Limb (tissue), 2 donors: ENCODE data around the gene PSMD1.
A peak's percentile ranks its signal among the peaks of the same experiment; 100 is the strongest.
"Not testable (repeated sequence)": the region's sequence is repeated elsewhere in the genome, so short reads cannot be mapped to it uniquely, and the experiment has no call there.

Experiments used
- DNase-seq, 2 donors: peaks; one replicate each; pipeline ENCODE4 v3.0.0-alpha.2; 2016; ENCODE audit errors: extremely low spot score in 2 of 2

The PSMD1 gene

DNA sequence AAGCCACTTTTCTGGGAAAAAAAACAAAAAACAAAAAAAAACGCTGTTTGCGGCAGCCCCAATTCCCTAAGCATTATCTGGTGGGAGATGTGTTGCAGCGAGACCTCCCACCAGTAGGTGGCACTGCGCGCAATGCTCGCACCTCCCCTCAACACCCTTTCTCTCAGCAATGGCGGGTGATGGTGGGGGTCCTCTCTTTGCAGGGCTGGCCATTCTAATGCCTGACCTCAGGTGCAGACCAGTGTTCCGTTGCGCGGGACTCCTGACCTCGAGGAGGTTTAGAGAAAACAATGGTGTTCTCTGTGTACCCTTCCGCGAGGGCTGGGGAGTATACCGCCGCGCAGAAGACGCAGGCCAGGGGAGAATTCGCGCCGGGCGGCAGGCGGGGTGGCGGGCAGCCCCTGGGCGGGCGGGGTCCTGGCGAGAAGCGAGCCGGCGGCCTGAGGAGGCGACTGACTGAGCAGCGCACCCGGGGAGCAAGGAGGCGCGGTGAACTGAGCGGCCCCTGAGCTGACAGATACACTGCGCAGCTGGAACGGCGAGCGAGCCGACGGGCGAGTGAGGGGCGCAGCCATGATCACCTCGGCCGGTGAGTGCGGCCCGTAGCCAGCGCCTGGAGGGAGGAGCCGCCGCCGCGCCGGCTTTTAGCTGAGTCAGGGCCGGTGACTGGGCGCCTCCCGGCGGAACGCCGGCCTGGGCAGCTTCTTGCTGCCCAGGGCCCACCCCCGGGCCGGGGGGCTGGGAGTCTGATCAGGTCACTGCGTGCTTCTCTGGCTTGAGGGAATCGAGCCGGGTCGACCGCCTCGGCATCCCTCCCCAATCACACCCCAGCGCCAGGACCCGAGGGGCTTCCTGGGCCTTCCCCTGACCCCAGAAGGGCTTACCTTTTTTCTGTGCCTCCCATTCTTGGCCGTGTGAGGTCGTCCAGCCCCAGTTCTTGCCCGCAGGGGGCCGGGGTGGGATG lies at the start of gene PSMD1:
Gene PSMD1 (plus strand): TSS at position 415 of the 964 bp plus-strand sequence. CDS start 159 bp downstream, at position 574.
- DNase-seq: peak; percentile 94 to 97

DNA sequence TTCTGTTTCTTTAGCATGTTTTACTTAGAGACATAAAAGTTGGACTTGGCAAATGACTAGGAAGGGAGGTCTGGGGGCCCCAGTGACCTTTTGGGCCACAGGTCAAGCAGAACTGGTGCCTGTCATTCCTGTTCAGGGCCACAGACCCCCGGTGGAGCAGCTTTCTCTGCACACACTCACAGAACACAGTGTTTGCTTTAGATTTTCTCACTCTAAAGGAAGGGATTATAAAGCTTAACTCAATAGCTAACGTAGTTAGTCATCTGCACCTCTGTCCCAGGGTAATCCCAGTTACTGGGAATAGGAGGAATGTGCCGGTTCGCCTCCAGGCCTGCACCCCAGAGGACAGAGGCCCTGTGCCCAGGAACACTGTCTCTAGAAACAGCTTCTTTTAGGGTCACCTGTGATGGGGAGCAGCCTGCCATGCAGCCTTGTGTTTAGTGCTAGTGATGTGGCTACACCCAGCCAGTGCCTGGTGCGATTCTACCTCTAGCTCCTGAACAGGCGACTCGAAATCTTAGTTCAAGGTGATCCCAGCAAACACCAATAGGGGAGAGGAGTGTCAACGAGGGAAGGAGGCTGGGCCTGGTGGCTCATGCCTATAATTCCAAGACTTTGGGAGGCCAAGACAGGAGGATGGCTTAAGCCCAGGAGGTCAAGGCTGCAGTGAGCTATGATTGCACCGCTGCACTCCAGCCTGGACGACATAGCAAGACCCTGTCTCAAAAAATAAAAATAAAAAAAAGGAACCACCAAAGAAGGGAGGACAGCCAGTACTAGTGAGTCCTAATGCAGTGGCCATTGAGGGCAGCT lies 49.2 kb upstream of the PSMD1 start:
- DNase-seq: no peak

DNA sequence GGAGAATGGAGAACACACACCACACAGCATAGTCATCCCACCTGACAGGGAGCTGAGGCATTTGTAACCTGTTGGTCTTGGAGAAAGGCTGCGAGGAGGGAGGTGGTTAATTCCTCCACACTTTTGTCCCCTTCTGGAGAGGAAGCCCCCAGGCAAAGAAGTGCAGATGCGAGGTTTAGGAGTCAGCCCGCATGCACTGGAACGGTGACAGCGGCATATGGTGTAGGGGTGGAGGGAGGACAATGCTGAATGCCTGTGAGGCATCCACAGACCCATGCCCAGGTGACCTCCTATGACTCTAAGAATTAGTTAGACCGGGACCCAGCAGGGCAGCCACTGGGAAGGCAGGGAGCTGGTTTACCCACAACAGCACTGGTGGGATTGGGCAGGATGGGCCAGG lies 48.5 kb upstream of the PSMD1 start:
- no peak for DNase-seq

GRCh38 chr2:231009236-231009919 lies 47.3 kb upstream of the PSMD1 start:
- no peak for DNase-seq

DNA sequence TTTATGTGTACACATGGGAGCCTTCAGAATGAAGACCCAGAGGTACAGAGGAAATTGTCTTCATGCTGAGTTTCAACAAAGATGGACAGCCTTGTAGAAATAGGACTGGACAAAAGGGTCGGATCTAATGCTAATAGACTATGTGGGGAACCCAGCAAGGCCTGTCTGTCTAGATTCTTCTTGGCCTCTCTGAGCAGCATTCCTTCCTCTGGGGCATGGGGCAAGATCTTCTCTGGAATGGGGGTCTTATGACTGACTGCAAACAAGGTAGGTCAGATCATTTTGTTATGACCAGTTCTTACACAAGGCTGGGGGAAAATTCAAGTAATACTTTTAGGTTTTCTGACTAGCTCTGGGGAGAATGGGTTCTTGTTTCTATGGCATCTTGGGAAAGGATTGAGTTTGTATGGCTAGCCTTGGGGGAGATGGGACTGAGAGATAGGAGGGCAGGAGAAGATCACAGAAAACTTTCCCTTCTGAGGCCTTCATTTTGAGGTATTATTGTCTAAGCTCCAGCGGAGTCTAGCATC lies 46.4 kb upstream of the PSMD1 start:
- no peak for DNase-seq

DNA sequence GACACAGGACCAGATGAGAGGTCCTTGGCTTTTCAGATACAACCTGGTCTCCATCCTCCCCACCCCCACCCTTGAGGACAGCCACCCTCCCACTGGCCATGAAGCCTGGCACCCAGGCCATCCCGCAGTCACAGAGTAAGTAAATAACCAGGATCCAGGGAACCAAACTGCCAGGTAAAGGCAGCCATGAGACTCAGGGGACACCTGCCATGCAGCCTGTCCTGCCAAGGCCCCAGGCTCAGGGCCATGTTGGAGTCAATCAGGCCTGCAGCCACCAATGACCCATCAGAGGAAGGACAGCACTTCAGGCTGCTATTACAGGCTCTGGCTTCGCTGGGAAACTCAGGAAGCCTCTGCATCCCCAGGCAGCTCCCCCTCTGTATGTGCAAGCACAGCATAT lies 45.1 kb upstream of the PSMD1 start:
- DNase-seq: no peak

GRCh38 chr2:231012463-231012862 lies 44.2 kb upstream of the PSMD1 start:
- no peak for DNase-seq

DNA sequence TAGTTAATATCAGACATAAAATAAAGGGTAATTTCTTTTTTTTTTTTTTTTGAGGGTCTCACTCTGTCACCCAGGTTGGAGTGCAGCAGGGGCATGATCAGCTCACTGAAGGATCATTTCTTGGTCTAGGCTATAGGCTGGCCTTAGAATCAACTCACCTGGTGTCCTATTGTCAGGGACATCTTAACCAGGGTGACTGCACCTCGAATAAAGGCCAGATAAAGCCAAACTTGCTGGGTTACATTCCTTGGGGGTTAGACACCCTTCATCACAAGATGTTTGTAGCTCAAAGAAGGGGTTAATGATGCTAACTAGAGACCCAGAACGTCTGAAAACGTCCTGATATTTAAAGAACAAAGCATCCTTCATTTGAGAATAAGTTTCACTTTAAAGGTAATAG lies 42.8 kb upstream of the PSMD1 start:
- DNase-seq: no peak

DNA sequence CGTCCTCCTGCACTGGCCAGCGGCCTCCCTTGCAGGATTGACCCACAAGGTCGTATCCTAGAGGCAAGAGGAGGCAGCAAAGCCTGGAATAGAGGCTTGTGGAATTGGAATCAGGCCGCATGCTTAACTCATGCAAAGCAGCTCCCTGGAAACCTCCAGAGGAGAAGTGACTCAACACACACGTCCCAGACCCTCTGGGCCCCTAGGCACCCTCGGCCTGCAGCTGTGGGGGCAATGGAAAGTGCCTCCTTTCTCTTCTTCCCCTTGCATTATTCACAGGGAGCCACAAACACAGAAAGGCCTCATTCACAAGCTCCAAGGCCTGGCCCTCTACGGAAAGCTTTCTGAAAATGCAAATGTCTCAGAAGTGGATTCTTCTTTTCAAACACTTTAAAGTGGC lies 41.2 kb upstream of the PSMD1 start:
- no peak for DNase-seq

- no peak for DNase-seq
Measured at GRCh38 chr2:231015926-231016325, 40.7 kb upstream of the PSMD1 start.

GRCh38 chr2:231016566-231017230 lies 40.0 kb upstream of the PSMD1 start:
- no peak for DNase-seq

- DNase-seq: no peak
Measured at GRCh38 chr2:231017231-231017598, 39.5 kb upstream of the PSMD1 start.

- no peak for DNase-seq
Measured at GRCh38 chr2:231018184-231018583, 38.5 kb upstream of the PSMD1 start.

DNA sequence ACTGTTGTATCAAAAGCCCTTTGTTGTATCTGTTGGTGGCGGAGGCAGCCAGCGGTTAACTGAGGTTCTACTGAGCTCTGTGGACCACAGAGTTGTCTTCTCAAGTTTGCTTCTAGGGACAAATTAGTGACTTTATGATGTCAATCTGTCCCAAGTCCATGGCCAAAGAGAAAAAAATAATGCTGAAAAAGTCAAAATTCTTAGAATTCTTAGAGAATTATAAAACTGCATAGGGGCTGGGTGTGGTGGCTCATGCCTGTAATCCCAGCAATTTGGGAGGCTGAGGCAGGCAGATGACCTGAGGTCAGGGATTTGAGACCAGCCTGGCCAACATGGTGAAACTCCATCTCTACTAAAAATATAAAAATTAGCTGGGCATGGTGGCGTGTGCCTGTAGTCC lies 31.6 kb upstream of the PSMD1 start:
- not testable (repeated sequence) for DNase-seq

DNA sequence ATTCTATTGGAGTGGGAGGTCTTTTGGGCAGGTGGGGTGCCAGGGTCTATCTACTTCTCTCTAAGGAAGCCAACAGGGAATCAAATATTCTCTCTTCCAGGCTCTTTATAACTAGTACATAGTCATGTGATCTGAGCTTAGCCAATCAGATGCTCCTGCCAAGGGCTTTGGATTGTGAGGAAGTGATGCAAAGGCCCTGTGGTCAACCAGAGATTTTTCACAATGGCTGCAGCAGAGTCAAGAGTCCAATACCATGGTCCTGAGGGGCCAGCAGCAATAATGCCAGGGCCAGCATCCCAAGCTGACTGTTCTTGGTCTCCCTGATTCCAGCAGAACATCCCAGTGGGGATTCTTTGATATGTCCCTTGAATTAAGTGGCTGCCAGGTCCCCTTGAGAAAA lies 27.8 kb upstream of the PSMD1 start:
- DNase-seq: no peak

DNA sequence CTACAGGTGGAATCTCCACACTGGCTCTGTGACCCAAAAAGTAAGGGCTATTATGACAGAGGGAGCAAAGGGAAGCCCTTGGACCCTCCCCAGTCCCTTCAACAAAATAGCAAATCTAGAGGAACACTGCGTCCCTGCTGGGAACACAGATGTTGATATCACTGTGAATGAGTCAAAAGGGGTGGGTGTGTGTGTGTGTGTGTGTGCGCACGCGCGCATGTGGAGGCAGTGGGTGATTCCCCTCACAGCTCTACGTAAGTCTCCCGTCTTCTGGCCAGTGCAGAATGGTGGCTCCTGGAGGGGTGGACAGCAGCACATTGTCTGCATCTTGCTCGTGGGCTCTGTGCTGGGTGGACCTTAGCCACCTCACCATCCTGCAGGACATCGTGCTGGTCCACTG lies 27.1 kb upstream of the PSMD1 start:
- DNase-seq: no peak

DNA sequence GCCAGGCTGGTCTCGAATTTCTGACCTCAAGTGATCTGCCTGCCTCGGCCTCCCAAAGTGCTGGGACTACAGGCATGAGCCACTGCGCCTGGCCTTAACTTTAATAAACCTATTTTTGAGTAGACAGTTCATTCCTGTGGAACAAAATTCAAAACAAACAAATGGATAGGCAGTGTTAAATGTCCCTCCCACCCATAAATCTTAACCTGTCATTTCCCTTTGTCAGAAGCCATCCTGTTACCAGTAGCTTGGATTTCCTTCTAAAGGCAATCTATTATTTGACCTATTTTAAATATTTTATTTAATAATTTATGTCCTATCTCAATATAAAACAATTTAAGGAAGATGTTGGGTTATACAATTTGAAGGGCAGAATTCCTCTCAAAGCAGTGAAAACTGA lies 25.9 kb upstream of the PSMD1 start:
- DNase-seq: no peak

- no peak for DNase-seq
Measured at GRCh38 chr2:231032575-231033140, 24.0 kb upstream of the PSMD1 start.

DNA sequence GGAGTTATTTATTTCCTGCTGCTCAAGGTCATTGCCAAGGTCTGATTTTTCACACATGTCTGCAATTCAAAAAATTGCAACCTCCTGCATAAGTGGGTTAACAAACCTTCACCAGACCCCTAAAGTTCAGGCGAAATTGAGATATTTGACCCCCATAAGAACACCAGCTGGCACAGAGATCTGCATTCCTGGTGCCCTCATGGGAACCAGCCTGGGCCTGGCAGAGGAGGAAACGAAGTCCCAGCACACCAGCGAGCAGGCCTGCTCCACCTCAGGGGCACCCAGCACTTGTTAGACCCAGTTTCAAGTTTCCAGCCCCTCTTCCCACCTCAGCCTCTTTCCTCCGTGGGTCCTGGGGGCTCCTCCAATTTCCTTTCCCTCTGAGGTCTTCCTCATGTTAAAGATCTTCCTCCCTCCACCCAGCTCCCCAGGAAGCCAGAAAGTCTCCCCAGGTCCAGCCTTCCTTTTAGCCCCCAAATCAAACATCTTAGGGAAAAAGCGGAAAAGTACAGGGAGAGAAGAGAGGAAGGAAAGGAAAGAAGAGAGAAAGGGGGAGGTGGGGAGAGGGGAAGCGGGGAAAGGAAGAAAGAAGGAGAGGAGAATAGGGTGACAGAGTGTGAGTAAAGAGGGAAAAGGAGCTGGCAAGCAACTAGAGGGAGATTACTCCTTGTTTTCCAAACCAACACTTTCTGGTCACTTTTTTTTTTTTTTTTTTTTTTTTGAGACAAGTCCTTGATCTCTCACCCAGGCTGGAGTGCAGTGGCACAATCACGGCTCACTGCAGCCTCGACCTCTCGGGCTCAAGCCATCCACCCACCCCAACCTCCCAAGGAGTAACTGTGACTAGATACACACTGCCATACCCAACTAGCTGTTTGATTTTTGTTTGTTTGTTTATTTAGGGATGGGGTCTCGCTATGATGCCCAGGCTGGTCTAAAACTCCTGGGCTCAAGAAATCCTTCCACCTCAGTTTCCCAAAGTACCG lies 23.2 kb upstream of the PSMD1 start:
- DNase-seq: no peak
